Measurements from ENCODE around the gene TEX30. TPM values are rescaled to one million over a fixed set of nuclear protein-coding genes. Genes with fewer than 3 reads are reported as not detected.

TEX30 gene
- total and polyA plus RNA-seq, 2 donors from 2014 or later: 9.9 to 22.7 TPM

DNA sequence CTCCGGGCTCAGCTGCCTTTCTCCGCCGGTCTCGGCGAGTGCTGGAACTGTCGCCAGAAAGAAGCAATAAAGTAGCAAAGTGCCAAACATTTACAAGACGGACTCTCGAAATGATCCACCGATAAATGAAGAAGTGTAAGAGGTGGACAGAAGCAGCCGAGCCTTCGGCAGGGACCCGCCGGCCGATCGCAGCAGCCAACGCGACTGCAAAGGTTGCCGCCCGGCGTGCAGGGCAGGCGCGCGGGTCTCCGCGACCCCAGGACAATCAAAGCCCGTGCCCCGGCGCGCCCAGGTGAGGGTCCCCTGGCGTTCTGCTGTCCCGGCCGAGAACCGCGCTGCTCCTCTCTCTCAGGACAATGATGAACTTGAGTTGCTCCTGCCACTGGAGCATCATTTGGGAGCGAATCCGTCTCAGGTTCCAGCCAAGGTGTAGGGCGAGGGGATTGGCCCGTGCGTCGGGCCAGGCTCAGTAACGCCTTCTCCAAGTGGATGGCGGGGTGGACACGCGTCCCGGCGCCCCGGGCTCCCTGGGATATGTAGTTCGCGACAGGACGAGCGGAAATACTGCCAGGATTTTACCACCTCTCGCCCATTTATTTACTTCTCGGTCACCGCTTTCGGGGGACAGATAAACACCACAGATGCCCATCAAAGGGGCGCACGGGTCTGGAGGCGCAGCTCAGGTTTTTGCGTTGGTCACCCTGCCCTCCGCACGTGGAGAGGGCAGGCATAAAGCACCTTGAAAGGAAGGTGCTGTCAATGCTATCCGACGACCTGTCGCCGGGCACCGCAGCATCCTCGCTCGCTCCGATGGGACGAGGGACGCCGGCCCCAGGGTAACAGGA, 25.2 kb upstream of the TEX30 start, which contains the start of the genes BIVM and POGLUT2:
TSS of gene BIVM (plus strand) at position 539 of the 845 bp plus-strand sequence. CDS start 8,149 bp downstream, outside the sequence.
TSS of gene POGLUT2 (minus strand) at position 396 of the 845 bp plus-strand sequence. CDS start at position 90, 306 bp downstream.
- Histone ChIP-seq H3K9me3 (ENCODE audit: control insufficient read depth in 2 of 3, insufficient read depth in 1 of 3, low read length in 3 of 3) (no peaks in the 10 kb centered on the region), H3K27ac (ENCODE audit: low read depth in 2 of 2, low read length in 2 of 2) (peak within 1 kb of the TSS; percentile 68 to 76), H3K4me3 (ENCODE audit: low read length in 3 of 3) (peak within 1 kb of the TSS; percentile 81 to 90 (median 83)), H3K27me3 (ENCODE audit: control insufficient read depth, insufficient read depth, low read length) (no peaks in the 10 kb centered on the region), H3K36me3 (ENCODE audit: control insufficient read depth in 2 of 3, insufficient read depth in 3 of 3, low read length in 3 of 3) (no peaks in the 10 kb centered on the region), H3K9ac (ENCODE audit: low read length in 3 of 3) (peak within 1 kb of the TSS; percentile 51 to 77 (median 63)), H3K4me1 (ENCODE audit: control insufficient read depth in 2 of 3, insufficient read depth in 2 of 3, low read depth in 1 of 3, low read length in 3 of 3) (peaks cover 0 to 12% (median 0%) of the 10 kb centered on the region in 3 donors)
- DNase-seq (peak; percentile 95 to 97 (median 97)), FAIRE-seq (peak; percentile 54)
- TF ChIP-seq, protein P1, sequence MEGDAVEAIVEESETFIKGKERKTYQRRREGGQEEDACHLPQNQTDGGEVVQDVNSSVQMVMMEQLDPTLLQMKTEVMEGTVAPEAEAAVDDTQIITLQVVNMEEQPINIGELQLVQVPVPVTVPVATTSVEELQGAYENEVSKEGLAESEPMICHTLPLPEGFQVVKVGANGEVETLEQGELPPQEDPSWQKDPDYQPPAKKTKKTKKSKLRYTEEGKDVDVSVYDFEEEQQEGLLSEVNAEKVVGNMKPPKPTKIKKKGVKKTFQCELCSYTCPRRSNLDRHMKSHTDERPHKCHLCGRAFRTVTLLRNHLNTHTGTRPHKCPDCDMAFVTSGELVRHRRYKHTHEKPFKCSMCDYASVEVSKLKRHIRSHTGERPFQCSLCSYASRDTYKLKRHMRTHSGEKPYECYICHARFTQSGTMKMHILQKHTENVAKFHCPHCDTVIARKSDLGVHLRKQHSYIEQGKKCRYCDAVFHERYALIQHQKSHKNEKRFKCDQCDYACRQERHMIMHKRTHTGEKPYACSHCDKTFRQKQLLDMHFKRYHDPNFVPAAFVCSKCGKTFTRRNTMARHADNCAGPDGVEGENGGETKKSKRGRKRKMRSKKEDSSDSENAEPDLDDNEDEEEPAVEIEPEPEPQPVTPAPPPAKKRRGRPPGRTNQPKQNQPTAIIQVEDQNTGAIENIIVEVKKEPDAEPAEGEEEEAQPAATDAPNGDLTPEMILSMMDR (IDR thresholded peaks at IDR 0.05; ENCODE audit: borderline replicate concordance, extremely low read depth, insufficient read depth): no peak
- intact Hi-C loops (cut with DNase I): no loop called here

DNA sequence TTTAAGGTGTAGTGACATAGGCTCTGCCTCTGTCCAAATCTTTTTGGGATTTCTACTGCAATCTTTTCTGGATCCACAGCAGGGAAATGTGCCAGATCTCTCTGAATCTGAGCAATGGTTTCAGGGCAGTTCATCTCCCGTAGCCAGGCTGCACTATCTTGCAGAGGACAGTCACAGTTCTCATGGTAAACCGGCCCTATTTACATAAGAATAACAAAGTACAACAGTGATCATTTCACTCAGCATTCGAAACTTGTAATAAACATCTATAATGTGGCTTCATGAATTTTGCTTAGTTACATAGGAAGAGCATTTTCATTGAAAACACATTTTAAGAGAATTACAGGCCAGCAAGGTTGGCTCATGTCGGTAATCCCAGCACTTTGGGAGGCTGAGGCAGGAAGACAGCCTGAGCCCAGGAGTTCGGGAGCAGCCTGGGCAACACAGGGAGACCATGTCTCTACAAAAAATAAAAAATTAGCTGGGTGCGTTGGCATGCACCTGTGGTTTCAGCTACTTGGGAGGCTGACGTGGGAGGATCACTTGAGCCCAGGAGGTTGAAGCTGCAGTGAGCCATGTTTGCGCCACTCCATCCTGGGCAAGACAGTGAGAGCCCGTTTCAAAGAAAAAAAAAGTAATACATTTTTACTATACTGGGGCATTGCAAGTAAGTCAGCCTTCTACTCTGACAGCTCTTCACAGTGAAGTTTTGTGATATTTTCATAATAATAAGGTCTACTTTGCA, 20.2 kb upstream of the TEX30 start:
- DNase-seq: no peak
- H3K9me3 ChIP-seq (ENCODE audit: control insufficient read depth in 2 of 3, insufficient read depth in 1 of 3, low read length in 3 of 3): no peaks in the 10 kb centered on the region
- H3K9ac ChIP-seq (ENCODE audit: low read length in 3 of 3): no peak overlapping the region
- intact Hi-C loops (cut with DNase I): no loop called here
- peaks cover 0 to 14% (median 3%) of the 10 kb centered on the region in 3 donors for H3K36me3 ChIP-seq (ENCODE audit: control insufficient read depth in 2 of 3, insufficient read depth in 3 of 3, low read length in 3 of 3)
- no peak for FAIRE-seq
- H3K4me3 ChIP-seq (ENCODE audit: low read length in 3 of 3): no peak overlapping the region
- no peaks in the 10 kb centered on the region for H3K27me3 ChIP-seq (ENCODE audit: control insufficient read depth, insufficient read depth, low read length)
- peaks cover 0 to 7% (median 0%) of the 10 kb centered on the region in 3 donors for H3K4me1 ChIP-seq (ENCODE audit: control insufficient read depth in 2 of 3, insufficient read depth in 2 of 3, low read depth in 1 of 3, low read length in 3 of 3)
- H3K27ac ChIP-seq (ENCODE audit: low read depth in 2 of 2, low read length in 2 of 2): no peak overlapping the region
- TF ChIP-seq, protein P1 (IDR thresholded peaks at IDR 0.05; ENCODE audit: borderline replicate concordance, extremely low read depth, insufficient read depth): no peak

DNA sequence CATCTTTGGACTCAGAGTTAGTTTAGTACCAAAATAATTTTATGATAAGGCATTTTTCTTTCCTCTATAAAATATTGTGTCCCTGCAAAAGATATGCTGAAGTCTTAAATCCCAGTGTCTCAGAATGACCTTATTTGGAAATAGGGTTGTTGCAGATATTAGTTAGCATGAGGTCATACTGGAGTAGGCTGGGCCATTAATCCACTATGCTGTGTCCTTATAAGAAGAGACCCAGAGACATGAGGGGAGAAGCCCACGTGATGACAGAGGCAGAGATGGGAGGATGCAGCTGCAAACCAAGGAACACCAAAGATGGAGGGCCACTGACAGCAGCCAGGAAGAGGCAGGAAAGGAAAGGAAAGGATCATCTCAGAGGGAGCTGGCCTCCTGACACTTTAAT, 18.8 kb upstream of the TEX30 start:
- H3K36me3 ChIP-seq (ENCODE audit: control insufficient read depth in 2 of 3, insufficient read depth in 3 of 3, low read length in 3 of 3): peaks cover 0 to 14% (median 3%) of the 10 kb centered on the region in 3 donors

More for the DNA sequence above, 18.8 kb upstream of the TEX30 start:
- no peak for FAIRE-seq
- no peaks in the 10 kb centered on the region for H3K27me3 ChIP-seq (ENCODE audit: control insufficient read depth, insufficient read depth, low read length)
- H3K4me3 ChIP-seq (ENCODE audit: low read length in 3 of 3): no peak overlapping the region
- H3K9me3 ChIP-seq (ENCODE audit: control insufficient read depth in 2 of 3, insufficient read depth in 1 of 3, low read length in 3 of 3): no peaks in the 10 kb centered on the region
- H3K27ac ChIP-seq (ENCODE audit: low read depth in 2 of 2, low read length in 2 of 2): no peak overlapping the region
- TF ChIP-seq, protein P1 (IDR thresholded peaks at IDR 0.05; ENCODE audit: borderline replicate concordance, extremely low read depth, insufficient read depth): no peak
- H3K4me1 ChIP-seq (ENCODE audit: control insufficient read depth in 2 of 3, insufficient read depth in 2 of 3, low read depth in 1 of 3, low read length in 3 of 3): no peaks in the 10 kb centered on the region
- intact Hi-C loops (cut with DNase I): no loop called here
- no peak overlapping the region for H3K9ac ChIP-seq (ENCODE audit: low read length in 3 of 3)
- DNase-seq: no peak
